Measurements from ENCODE around the gene GPR52.
A peak's percentile ranks its signal among the peaks of the same experiment; 100 is the strongest.

Gene GPR52

GRCh38 chr1:174415506-174415905 is 32.3 kb upstream of the GPR52 start:
- H3K36me3 ChIP-seq (ENCODE audit: insufficient read depth, low read length) = no peaks in the 10 kb centered on the region
- no peak overlapping the region for H3K4me3 ChIP-seq (ENCODE audit: low read depth, low read length)
- peaks cover 4% of the 10 kb centered on the region for H3K4me1 ChIP-seq (ENCODE audit: control insufficient read depth, insufficient read depth, low read length, unreplicated experiment)
- no peaks in the 10 kb centered on the region for H3K79me2 ChIP-seq (ENCODE audit: control insufficient read depth, insufficient read depth, low read length, unreplicated experiment)
- peak overlapping the region; percentile 31 for H2AFZ ChIP-seq (ENCODE audit: low read length, unreplicated experiment)
- no peaks in the 10 kb centered on the region for H3K27me3 ChIP-seq (ENCODE audit: insufficient read depth, low read length)
- no peak overlapping the region for H3K27ac ChIP-seq (ENCODE audit: low read depth, low read length)

- H3K36me3 ChIP-seq (ENCODE audit: insufficient read depth, low read length) = no peaks in the 10 kb centered on the region
- no peaks in the 10 kb centered on the region for H3K79me2 ChIP-seq (ENCODE audit: control insufficient read depth, insufficient read depth, low read length, unreplicated experiment)
- H3K27ac ChIP-seq (ENCODE audit: low read depth, low read length) = no peak overlapping the region
- no peak overlapping the region for H3K4me3 ChIP-seq (ENCODE audit: low read depth, low read length)
- no peak overlapping the region for H2AFZ ChIP-seq (ENCODE audit: low read length, unreplicated experiment)
- peaks cover 4% of the 10 kb centered on the region for H3K4me1 ChIP-seq (ENCODE audit: control insufficient read depth, insufficient read depth, low read length, unreplicated experiment)
- no peaks in the 10 kb centered on the region for H3K27me3 ChIP-seq (ENCODE audit: insufficient read depth, low read length)
Measured at GRCh38 chr1:174417921-174418320, 29.8 kb upstream of the GPR52 start.

GRCh38 chr1:174425121-174425520 is 22.6 kb upstream of the GPR52 start:
- H3K27me3 ChIP-seq (ENCODE audit: insufficient read depth, low read length) = no peaks in the 10 kb centered on the region
- H3K79me2 ChIP-seq (ENCODE audit: control insufficient read depth, insufficient read depth, low read length, unreplicated experiment) = no peaks in the 10 kb centered on the region
- H3K4me3 ChIP-seq (ENCODE audit: low read depth, low read length) = no peak overlapping the region
- no peak overlapping the region for H2AFZ ChIP-seq (ENCODE audit: low read length, unreplicated experiment)
- no peaks in the 10 kb centered on the region for H3K4me1 ChIP-seq (ENCODE audit: control insufficient read depth, insufficient read depth, low read length, unreplicated experiment)
- no peak overlapping the region for H3K27ac ChIP-seq (ENCODE audit: low read depth, low read length)
- H3K36me3 ChIP-seq (ENCODE audit: insufficient read depth, low read length) = no peaks in the 10 kb centered on the region

- Histone ChIP-seq H3K79me2 (ENCODE audit: control insufficient read depth, insufficient read depth, low read length, unreplicated experiment) (no peaks in the 10 kb centered on the region), H2AFZ (ENCODE audit: low read length, unreplicated experiment) (no peak overlapping the region), H3K36me3 (ENCODE audit: insufficient read depth, low read length) (no peaks in the 10 kb centered on the region), H3K27ac (ENCODE audit: low read depth, low read length) (no peak overlapping the region), H3K27me3 (ENCODE audit: insufficient read depth, low read length) (no peaks in the 10 kb centered on the region), H3K4me1 (ENCODE audit: control insufficient read depth, insufficient read depth, low read length, unreplicated experiment) (no peaks in the 10 kb centered on the region), H3K4me3 (ENCODE audit: low read depth, low read length) (no peak overlapping the region)
Measured at GRCh38 chr1:174426153-174426552, 21.6 kb upstream of the GPR52 start.

- H2AFZ ChIP-seq (ENCODE audit: low read length, unreplicated experiment) = no peak overlapping the region
- no peaks in the 10 kb centered on the region for H3K79me2 ChIP-seq (ENCODE audit: control insufficient read depth, insufficient read depth, low read length, unreplicated experiment)
- no peaks in the 10 kb centered on the region for H3K4me1 ChIP-seq (ENCODE audit: control insufficient read depth, insufficient read depth, low read length, unreplicated experiment)
- no peak overlapping the region for H3K4me3 ChIP-seq (ENCODE audit: low read depth, low read length)
- H3K36me3 ChIP-seq (ENCODE audit: insufficient read depth, low read length) = no peaks in the 10 kb centered on the region
- H3K27ac ChIP-seq (ENCODE audit: low read depth, low read length) = no peak overlapping the region
- no peaks in the 10 kb centered on the region for H3K27me3 ChIP-seq (ENCODE audit: insufficient read depth, low read length)
Measured at GRCh38 chr1:174428033-174428432, 19.7 kb upstream of the GPR52 start.

GRCh38 chr1:174428739-174429138 is 19.0 kb upstream of the GPR52 start:
- H3K36me3 ChIP-seq (ENCODE audit: insufficient read depth, low read length) = no peaks in the 10 kb centered on the region
- H3K4me3 ChIP-seq (ENCODE audit: low read depth, low read length) = no peak overlapping the region
- no peak overlapping the region for H2AFZ ChIP-seq (ENCODE audit: low read length, unreplicated experiment)

GRCh38 chr1:174433451-174433850 is 14.3 kb upstream of the GPR52 start:
- no peak overlapping the region for H2AFZ ChIP-seq (ENCODE audit: low read length, unreplicated experiment)
- H3K4me1 ChIP-seq (ENCODE audit: control insufficient read depth, insufficient read depth, low read length, unreplicated experiment) = no peaks in the 10 kb centered on the region

More at GRCh38 chr1:174428739-174429138, 19.0 kb upstream of the GPR52 start:
- no peak overlapping the region for H3K27ac ChIP-seq (ENCODE audit: low read depth, low read length)
- no peaks in the 10 kb centered on the region for H3K27me3 ChIP-seq (ENCODE audit: insufficient read depth, low read length)
- H3K79me2 ChIP-seq (ENCODE audit: control insufficient read depth, insufficient read depth, low read length, unreplicated experiment) = no peaks in the 10 kb centered on the region
- H3K4me1 ChIP-seq (ENCODE audit: control insufficient read depth, insufficient read depth, low read length, unreplicated experiment) = no peaks in the 10 kb centered on the region

GRCh38 chr1:174445351-174445750 is 2.4 kb upstream of the GPR52 start:
- H3K36me3 ChIP-seq (ENCODE audit: insufficient read depth, low read length) = no peaks in the 10 kb centered on the region
- no peaks in the 10 kb centered on the region for H3K79me2 ChIP-seq (ENCODE audit: control insufficient read depth, insufficient read depth, low read length, unreplicated experiment)
- no peaks in the 10 kb centered on the region for H3K27me3 ChIP-seq (ENCODE audit: insufficient read depth, low read length)
- no peak overlapping the region for H3K4me3 ChIP-seq (ENCODE audit: low read depth, low read length)
- H3K27ac ChIP-seq (ENCODE audit: low read depth, low read length) = no peak overlapping the region
- no peaks in the 10 kb centered on the region for H3K4me1 ChIP-seq (ENCODE audit: control insufficient read depth, insufficient read depth, low read length, unreplicated experiment)
- H2AFZ ChIP-seq (ENCODE audit: low read length, unreplicated experiment) = no peak overlapping the region

More at GRCh38 chr1:174433451-174433850, 14.3 kb upstream of the GPR52 start:
- no peaks in the 10 kb centered on the region for H3K36me3 ChIP-seq (ENCODE audit: insufficient read depth, low read length)
- H3K79me2 ChIP-seq (ENCODE audit: control insufficient read depth, insufficient read depth, low read length, unreplicated experiment) = no peaks in the 10 kb centered on the region
- no peaks in the 10 kb centered on the region for H3K27me3 ChIP-seq (ENCODE audit: insufficient read depth, low read length)
- H3K27ac ChIP-seq (ENCODE audit: low read depth, low read length) = no peak overlapping the region
- H3K4me3 ChIP-seq (ENCODE audit: low read depth, low read length) = no peak overlapping the region

- no peak overlapping the region for H3K4me3 ChIP-seq (ENCODE audit: low read depth, low read length)
- H3K79me2 ChIP-seq (ENCODE audit: control insufficient read depth, insufficient read depth, low read length, unreplicated experiment) = no peaks in the 10 kb centered on the region
- H3K4me1 ChIP-seq (ENCODE audit: control insufficient read depth, insufficient read depth, low read length, unreplicated experiment) = no peaks in the 10 kb centered on the region
- no peak overlapping the region for H3K27ac ChIP-seq (ENCODE audit: low read depth, low read length)
- no peak overlapping the region for H2AFZ ChIP-seq (ENCODE audit: low read length, unreplicated experiment)
- H3K36me3 ChIP-seq (ENCODE audit: insufficient read depth, low read length) = no peaks in the 10 kb centered on the region
- no peaks in the 10 kb centered on the region for H3K27me3 ChIP-seq (ENCODE audit: insufficient read depth, low read length)
Measured at GRCh38 chr1:174445817-174446216, 1.9 kb upstream of the GPR52 start.

GRCh38 chr1:174448531-174448883 is 743 bp downstream of the GPR52 start:
- no peaks in the 10 kb centered on the region for H3K4me1 ChIP-seq (ENCODE audit: control insufficient read depth, insufficient read depth, low read length, unreplicated experiment)
- no peaks in the 10 kb centered on the region for H3K27me3 ChIP-seq (ENCODE audit: insufficient read depth, low read length)
- H3K4me3 ChIP-seq (ENCODE audit: low read depth, low read length) = no peak overlapping the region
- H3K27ac ChIP-seq (ENCODE audit: low read depth, low read length) = no peak overlapping the region
- no peak overlapping the region for H2AFZ ChIP-seq (ENCODE audit: low read length, unreplicated experiment)
- no peaks in the 10 kb centered on the region for H3K79me2 ChIP-seq (ENCODE audit: control insufficient read depth, insufficient read depth, low read length, unreplicated experiment)
- H3K36me3 ChIP-seq (ENCODE audit: insufficient read depth, low read length) = no peaks in the 10 kb centered on the region

GRCh38 chr1:174448974-174449373 is 1.2 kb downstream of the GPR52 start:
- H3K4me3 ChIP-seq (ENCODE audit: low read depth, low read length) = no peak overlapping the region
- no peaks in the 10 kb centered on the region for H3K27me3 ChIP-seq (ENCODE audit: insufficient read depth, low read length)
- H3K4me1 ChIP-seq (ENCODE audit: control insufficient read depth, insufficient read depth, low read length, unreplicated experiment) = no peaks in the 10 kb centered on the region
- H2AFZ ChIP-seq (ENCODE audit: low read length, unreplicated experiment) = no peak overlapping the region
- no peaks in the 10 kb centered on the region for H3K36me3 ChIP-seq (ENCODE audit: insufficient read depth, low read length)
- no peaks in the 10 kb centered on the region for H3K79me2 ChIP-seq (ENCODE audit: control insufficient read depth, insufficient read depth, low read length, unreplicated experiment)
- no peak overlapping the region for H3K27ac ChIP-seq (ENCODE audit: low read depth, low read length)
